ENCODE measurements around the gene SLC30A3. TPM values are rescaled to one million over a fixed set of nuclear protein-coding genes. Genes with fewer than 3 reads are reported as not detected.

SLC30A3 gene
- total and polyA plus RNA-seq, 4 experiments from 2014 or later = not detected

- intact Hi-C loops (cut with micrococcal nuclease) = no loop called here
- Mint-ChIP-seq H3K27me3 (no peaks in the 10 kb centered on the region), H3K36me3 (peaks cover 40 to 58% of the 10 kb centered on the region in 2 donors), H3K4me1 (peaks cover 19 to 28% (median 24%) of the 10 kb centered on the region in 4 donors), H3K4me3 (no peak overlapping the region), H3K27ac (peak overlapping the region in 1 of 7 donors; percentile 73), H3K9me3 (peaks cover 0 to 5% (median 0%) of the 10 kb centered on the region in 8 donors)
- Histone ChIP-seq H3K4me3 (ENCODE audit: low read length in 2 of 2) (no peak overlapping the region), H3K27ac (ENCODE audit: low read depth, low read length) (no peak overlapping the region), H3K9me3 (ENCODE audit: control insufficient read depth in 1 of 2, low read length in 2 of 2) (no peaks in the 10 kb centered on the region), H3K4me1 (ENCODE audit: insufficient read depth, low read length) (peaks cover 18% of the 10 kb centered on the region), H3K27me3 (ENCODE audit: insufficient read depth, low read length) (no peaks in the 10 kb centered on the region), H3K36me3 (ENCODE audit: insufficient read depth, low read length) (peaks cover 33% of the 10 kb centered on the region)
- CTCF ChIA-PET (ENCODE audit: partially characterized antibody) = interaction anchor here (1.4 kb wide), 1 partner anchor 60 kb away, joined by 6 read pairs; no protein-coding TSS in a partner anchor
- no peak for DNase-seq
- POLR2A ChIA-PET (ENCODE audit: partially characterized antibody) = interaction anchor here (0.6 to 0.7 kb wide), 2 partner anchors 8 to 425 kb away, joined by 3 to 4 read pairs; partner anchors contain the start of genes ATRAID and SLC5A6
These were observed 42.8 kb downstream of the SLC30A3 start for GRCh38 chr2:27220091-27220490.

DNA sequence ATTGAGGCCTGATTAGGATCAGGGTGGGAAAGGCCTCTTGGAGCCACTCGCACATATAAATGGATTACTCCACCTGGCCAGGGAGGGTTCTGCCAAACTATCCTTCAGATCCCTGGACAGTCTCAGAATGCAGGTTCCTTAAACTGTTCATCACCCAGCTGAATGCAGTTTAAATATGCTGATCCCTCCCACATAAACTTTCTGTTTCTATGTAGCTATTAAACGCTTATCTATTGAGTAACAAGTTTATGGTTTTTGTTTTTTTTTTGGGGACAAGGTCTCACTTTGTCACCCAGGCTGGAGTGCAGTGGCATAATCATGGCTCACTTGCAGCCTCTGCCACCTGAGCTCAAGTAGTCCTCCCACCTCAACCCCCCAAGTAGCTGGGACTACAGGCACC lies 43.8 kb downstream of the SLC30A3 start:
- H3K27ac Mint-ChIP-seq = peak overlapping the region in 1 of 7 donors; percentile 82

GRCh38 chr2:27218614-27219013 lies 44.2 kb downstream of the SLC30A3 start:
- Mint-ChIP-seq H3K36me3 (peaks cover 31 to 49% of the 10 kb centered on the region in 2 donors), H3K4me1 (peaks cover 19 to 30% (median 26%) of the 10 kb centered on the region in 4 donors), H3K27me3 (no peaks in the 10 kb centered on the region), H3K9me3 (peaks cover 0 to 5% (median 0%) of the 10 kb centered on the region in 8 donors), H3K4me3 (peak overlapping the region in 5 of 8 donors; percentile 44 to 96 (median 95)), H3K27ac (peak overlapping the region in 5 of 7 donors; percentile 42 to 94 (median 65))
- H3K27me3 ChIP-seq (ENCODE audit: insufficient read depth, low read length) = no peaks in the 10 kb centered on the region
- peaks cover 18% of the 10 kb centered on the region for H3K4me1 ChIP-seq (ENCODE audit: insufficient read depth, low read length)
- no peak overlapping the region for H3K27ac ChIP-seq (ENCODE audit: low read depth, low read length)
- ChIA-PET CTCF (ENCODE audit: partially characterized antibody) (interaction anchor here (1.4 kb wide), 1 partner anchor 61 kb away, joined by 6 read pairs; no protein-coding TSS in a partner anchor), POLR2A (ENCODE audit: partially characterized antibody) (interaction anchor here (0.9 kb wide), 1 partner anchor 14 kb away, joined by 3 read pairs; no protein-coding TSS in a partner anchor)
- no peaks in the 10 kb centered on the region for H3K9me3 ChIP-seq (ENCODE audit: control insufficient read depth in 1 of 2, low read length in 2 of 2)
- no peak overlapping the region for H3K4me3 ChIP-seq (ENCODE audit: low read length in 2 of 2)
- peaks cover 21% of the 10 kb centered on the region for H3K36me3 ChIP-seq (ENCODE audit: insufficient read depth, low read length)
- intact Hi-C loops (cut with micrococcal nuclease) = loop anchor here (5.0 to 10.0 kb wide), 3 partner anchors 44 to 1854 kb away; partner anchors contain the start of genes PPM1G and SLC30A3
- no peak for DNase-seq

More for the DNA sequence above, 43.8 kb downstream of the SLC30A3 start:
- DNase-seq = no peak
- H3K36me3 Mint-ChIP-seq = peaks cover 31 to 49% of the 10 kb centered on the region in 2 donors
- H3K4me3 ChIP-seq (ENCODE audit: low read length in 2 of 2) = no peak overlapping the region
- no peaks in the 10 kb centered on the region for H3K9me3 ChIP-seq (ENCODE audit: control insufficient read depth in 1 of 2, low read length in 2 of 2)
- no peaks in the 10 kb centered on the region for H3K27me3 ChIP-seq (ENCODE audit: insufficient read depth, low read length)
- H3K27ac ChIP-seq (ENCODE audit: low read depth, low read length) = no peak overlapping the region
- H3K9me3 Mint-ChIP-seq = peaks cover 0 to 5% (median 0%) of the 10 kb centered on the region in 8 donors
- intact Hi-C loops (cut with micrococcal nuclease) = loop anchor here (5.0 to 10.0 kb wide), 3 partner anchors 43 to 1854 kb away; partner anchors contain the start of genes PPM1G and SLC30A3
- POLR2A ChIA-PET (ENCODE audit: partially characterized antibody) = interaction anchor here (0.9 kb wide), 1 partner anchor 14 kb away, joined by 3 read pairs; no protein-coding TSS in a partner anchor
- peak overlapping the region in 1 of 8 donors; percentile 95 for H3K4me3 Mint-ChIP-seq
- CTCF ChIA-PET (ENCODE audit: partially characterized antibody) = interaction anchor here (1.4 kb wide), 1 partner anchor 61 kb away, joined by 6 read pairs; no protein-coding TSS in a partner anchor
- H3K4me1 ChIP-seq (ENCODE audit: insufficient read depth, low read length) = peaks cover 18% of the 10 kb centered on the region
- H3K36me3 ChIP-seq (ENCODE audit: insufficient read depth, low read length) = peaks cover 26% of the 10 kb centered on the region
- no peaks in the 10 kb centered on the region for H3K27me3 Mint-ChIP-seq
- H3K4me1 Mint-ChIP-seq = peaks cover 19 to 28% (median 24%) of the 10 kb centered on the region in 4 donors

DNA sequence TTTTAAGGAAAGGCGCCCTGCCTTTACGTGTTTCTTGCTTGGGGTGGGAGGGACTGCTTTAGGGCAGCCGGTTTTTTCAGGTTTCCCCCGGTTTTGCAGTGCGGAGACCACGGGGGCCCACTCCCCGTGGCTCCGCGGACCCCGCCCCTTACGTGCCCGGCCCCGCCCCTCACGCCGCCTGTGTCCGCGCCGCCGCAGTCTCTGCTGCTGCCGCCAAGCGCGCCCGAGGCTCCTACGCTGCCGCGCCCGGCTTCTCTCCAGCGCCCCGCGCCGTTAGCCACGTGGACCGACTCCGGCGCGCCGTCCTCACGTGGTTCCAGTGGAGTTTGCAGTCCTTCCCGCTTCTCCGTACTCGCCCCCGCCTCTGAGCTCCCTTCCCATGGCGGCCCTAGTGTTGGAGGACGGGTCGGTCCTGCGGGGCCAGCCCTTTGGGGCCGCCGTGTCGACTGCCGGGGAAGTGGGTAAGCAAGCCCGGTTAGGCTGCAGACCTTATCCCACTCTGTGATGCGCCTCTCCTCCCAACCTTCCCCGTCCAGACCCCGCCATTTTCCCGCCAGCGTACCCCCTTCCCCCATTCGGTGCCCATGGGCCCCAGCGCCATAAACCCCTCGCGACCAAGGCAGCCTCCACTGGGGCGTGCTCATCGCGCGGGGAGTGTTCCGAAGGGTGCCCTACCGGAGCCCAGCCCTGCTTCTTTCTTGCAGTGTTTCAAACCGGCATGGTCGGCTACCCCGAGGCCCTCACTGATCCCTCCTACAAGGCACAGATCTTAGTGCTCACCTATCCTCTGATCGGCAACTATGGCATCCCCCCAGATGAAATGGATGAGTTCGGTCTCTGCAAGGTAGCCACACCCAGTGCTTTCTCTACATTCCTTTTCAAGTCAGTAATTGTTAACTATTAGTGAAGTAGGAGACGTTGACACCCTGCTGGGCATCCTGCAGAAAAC lies 45.4 kb downstream of the SLC30A3 start, which contains the start of gene CAD:
TSS of gene CAD (plus strand) at position 197 of the 949 bp plus-strand sequence. CDS start at position 380, 183 bp downstream.
- H3K4me1 Mint-ChIP-seq = peaks cover 26 to 42% (median 35%) of the 10 kb centered on the region in 4 donors
- H3K36me3 ChIP-seq (ENCODE audit: insufficient read depth, low read length) = peaks cover 13% of the 10 kb centered on the region
- DNase-seq = peak; percentile 81 to 85 (median 82)
- peak within 1 kb of the TSS; percentile 90 to 97 (median 95) for H3K4me3 Mint-ChIP-seq
- peaks cover 24 to 47% of the 10 kb centered on the region in 2 donors for H3K36me3 Mint-ChIP-seq
- ChIA-PET POLR2A (ENCODE audit: partially characterized antibody) (interaction anchor here (0.7 to 0.9 kb wide), 3 partner anchors 16 to 132 kb away, joined by 3 read pairs; no protein-coding TSS in a partner anchor), CTCF (ENCODE audit: partially characterized antibody) (interaction anchor here (0.6 kb wide), 1 partner anchor 59 kb away, joined by 3 read pairs; no protein-coding TSS in a partner anchor)
- no peaks in the 10 kb centered on the region for H3K27me3 ChIP-seq (ENCODE audit: insufficient read depth, low read length)
- H3K4me1 ChIP-seq (ENCODE audit: insufficient read depth, low read length) = peaks cover 29% of the 10 kb centered on the region
- no peaks in the 10 kb centered on the region for H3K9me3 ChIP-seq (ENCODE audit: control insufficient read depth in 1 of 2, low read length in 2 of 2)
- peaks cover 0 to 5% (median 0%) of the 10 kb centered on the region in 8 donors for H3K9me3 Mint-ChIP-seq
- no peaks in the 10 kb centered on the region for H3K27me3 Mint-ChIP-seq
- intact Hi-C loops (cut with micrococcal nuclease) = loop anchor here (5.0 to 10.0 kb wide), 3 partner anchors 45 to 1853 kb away; partner anchors contain the start of genes PPM1G and SLC30A3
- peak within 1 kb of the TSS; percentile 78 for H3K27ac ChIP-seq (ENCODE audit: low read depth, low read length)
- peak within 1 kb of the TSS; percentile 82 to 97 (median 94) for H3K27ac Mint-ChIP-seq
- H3K4me3 ChIP-seq (ENCODE audit: low read length in 2 of 2) = peak within 1 kb of the TSS; percentile 37 to 84

DNA sequence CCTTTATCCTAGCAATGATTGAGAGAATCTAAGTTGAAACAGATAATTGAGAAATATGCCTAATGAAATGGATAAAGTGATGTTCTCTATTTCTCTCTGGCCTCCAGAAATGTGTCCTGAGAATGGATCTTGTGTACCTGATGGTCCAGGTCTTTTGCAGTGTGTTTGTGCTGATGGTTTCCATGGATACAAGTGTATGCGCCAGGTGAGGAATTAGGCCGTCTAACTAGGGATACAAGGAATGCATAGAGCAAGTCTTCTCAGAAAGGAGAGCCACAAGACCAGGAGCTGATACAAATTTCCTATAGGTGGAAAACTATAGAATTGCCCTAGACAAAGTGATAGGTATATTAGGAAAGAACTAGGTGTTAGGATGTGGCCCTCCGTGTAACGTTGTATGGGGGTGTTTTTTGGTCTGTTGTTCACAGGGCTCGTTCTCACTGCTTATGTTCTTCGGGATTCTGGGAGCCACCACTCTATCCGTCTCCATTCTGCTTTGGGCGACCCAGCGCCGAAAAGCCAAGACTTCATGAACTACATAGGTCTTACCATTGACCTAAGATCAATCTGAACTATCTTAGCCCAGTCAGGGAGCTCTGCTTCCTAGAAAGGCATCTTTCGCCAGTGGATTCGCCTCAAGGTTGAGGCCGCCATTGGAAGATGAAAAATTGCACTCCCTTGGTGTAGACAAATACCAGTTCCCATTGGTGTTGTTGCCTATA lies 46.3 kb downstream of the SLC30A3 start:
- peak overlapping the region in 1 of 2 donors; percentile 84 for H3K4me3 ChIP-seq (ENCODE audit: low read length in 2 of 2)
- peak overlapping the region; percentile 82 to 97 (median 94) for H3K27ac Mint-ChIP-seq
- H3K36me3 ChIP-seq (ENCODE audit: insufficient read depth, low read length) = peaks cover 10% of the 10 kb centered on the region
- H3K4me1 Mint-ChIP-seq = peaks cover 26 to 44% (median 35%) of the 10 kb centered on the region in 4 donors
- H3K36me3 Mint-ChIP-seq = peaks cover 18 to 43% of the 10 kb centered on the region in 2 donors
- peaks cover 0 to 5% (median 0%) of the 10 kb centered on the region in 8 donors for H3K9me3 Mint-ChIP-seq
- H3K4me1 ChIP-seq (ENCODE audit: insufficient read depth, low read length) = peaks cover 29% of the 10 kb centered on the region
- ChIA-PET POLR2A (ENCODE audit: partially characterized antibody) (interaction anchor here (0.7 to 0.9 kb wide), 2 partner anchors 15 to 131 kb away, joined by 3 read pairs; no protein-coding TSS in a partner anchor), CTCF (ENCODE audit: partially characterized antibody) (no interaction called here)
- H3K27ac ChIP-seq (ENCODE audit: low read depth, low read length) = peak overlapping the region; percentile 78
- DNase-seq = no peak
- no peaks in the 10 kb centered on the region for H3K27me3 ChIP-seq (ENCODE audit: insufficient read depth, low read length)
- intact Hi-C loops (cut with micrococcal nuclease) = loop anchor here (5.0 to 10.0 kb wide), 3 partner anchors 46 to 1852 kb away; partner anchors contain the start of genes PPM1G and SLC30A3
- H3K4me3 Mint-ChIP-seq = peak overlapping the region; percentile 90 to 97 (median 95)
- no peaks in the 10 kb centered on the region for H3K9me3 ChIP-seq (ENCODE audit: control insufficient read depth in 1 of 2, low read length in 2 of 2)
- H3K27me3 Mint-ChIP-seq = no peaks in the 10 kb centered on the region

GRCh38 chr2:27214941-27215340 lies 47.9 kb downstream of the SLC30A3 start:
- POLR2A ChIA-PET (ENCODE audit: partially characterized antibody) = interaction anchor here (0.9 to 1.2 kb wide), 2 partner anchors 50 to 144 kb away, joined by 3 to 4 read pairs; partner anchors contain the start of gene OST4
- DNase-seq = no peak
- Histone ChIP-seq H3K4me1 (ENCODE audit: insufficient read depth, low read length) (peaks cover 35% of the 10 kb centered on the region), H3K36me3 (ENCODE audit: insufficient read depth, low read length) (peaks cover 10% of the 10 kb centered on the region), H3K9me3 (ENCODE audit: control insufficient read depth in 1 of 2, low read length in 2 of 2) (no peaks in the 10 kb centered on the region), H3K27ac (ENCODE audit: low read depth, low read length) (no peak overlapping the region), H3K27me3 (ENCODE audit: insufficient read depth, low read length) (no peaks in the 10 kb centered on the region), H3K4me3 (ENCODE audit: low read length in 2 of 2) (no peak overlapping the region)
- Mint-ChIP-seq H3K4me1 (peaks cover 32 to 52% (median 40%) of the 10 kb centered on the region in 4 donors), H3K27me3 (no peaks in the 10 kb centered on the region), H3K27ac (peak overlapping the region in 4 of 7 donors; percentile 22 to 97 (median 59)), H3K4me3 (no peak overlapping the region), H3K9me3 (peaks cover 0 to 5% (median 0%) of the 10 kb centered on the region in 8 donors), H3K36me3 (peaks cover 7 to 33% of the 10 kb centered on the region in 2 donors)
- intact Hi-C loops (cut with micrococcal nuclease) = loop anchor here (5.0 to 10.0 kb wide), 4 partner anchors 47 to 1850 kb away; partner anchors contain the start of genes NRBP1, PPM1G and SLC30A3
- CTCF ChIA-PET (ENCODE audit: partially characterized antibody) = no interaction called here

Measured in CD4-positive, alpha-beta memory T cell (primary cell).